HepG2 (cell line): Measurements from ENCODE around the gene ZNF488. TPM values are rescaled to one million over a fixed set of nuclear protein-coding genes. Genes with fewer than 3 reads are reported as not detected.

Experiments
- ARID5B ChIP-seq: IDR thresholded peaks from 2 replicates; pipeline ENCODE4 v1.4.0; 2020; ENCODE audit warnings: mild to moderate bottlenecking, missing genetic modification reagents
- BRD4 ChIP-seq: sonication (generic); formaldehyde crosslinking; IDR thresholded peaks from 2 replicates; pipeline ENCODE4 v1.4.0; 2020; ENCODE audit warnings: missing genetic modification reagents
- HNF1A ChIP-seq, 2 experiments: sonication (generic) in 1 of 2; formaldehyde crosslinking in 1 of 2; IDR thresholded peaks; 2 replicates each; pipeline versions ENCODE4 v1.4.0 to v1.6.1; 2016 to 2020; ENCODE audit warnings: borderline replicate concordance in 1 of 2, low read depth in 1 of 2, mild to moderate bottlenecking in 1 of 2, missing genetic modification reagents in 1 of 2
- HNRNPK ChIP-seq: fragments of 200-400 bp; formaldehyde crosslinking; IDR thresholded peaks from 2 replicates; pipeline ENCODE4 v1.6.1; 2018; ENCODE audit warnings: low read length, low read depth, moderate library complexity, mild to moderate bottlenecking; ENCODE audit not compliant: poor library complexity, severe bottlenecking
- HOXA7 ChIP-seq: sonication (generic); formaldehyde crosslinking; IDR thresholded peaks from 2 replicates; pipeline ENCODE4 v1.8.1; 2022; ENCODE audit warnings: mild to moderate bottlenecking, missing genetic modification reagents, moderate library complexity
- JARID2 ChIP-seq: sonication (generic); formaldehyde crosslinking; IDR thresholded peaks from 2 replicates; pipeline ENCODE4 v1.8.1; 2023; ENCODE audit warnings: missing genetic modification reagents, inconsistent platforms; ENCODE audit not compliant: insufficient replicate concordance
- KDM3A ChIP-seq: IDR thresholded peaks from 2 replicates; pipeline ENCODE4 v1.6.1; 2018; ENCODE audit warnings: low read depth, missing compliant biosample characterization
- TCF7 ChIP-seq: sonication (generic); IDR thresholded peaks from 2 replicates; pipeline ENCODE4 v1.6.1; 2016; ENCODE audit warnings: antibody characterized with exemption, low read depth
- THAP9 ChIP-seq: sonication (generic); formaldehyde crosslinking; IDR thresholded peaks from 2 replicates; pipeline ENCODE4; 2020; ENCODE audit warnings: missing genetic modification reagents, mild to moderate bottlenecking, borderline replicate concordance
- TRIM22 ChIP-seq: fragments of 450-650 bp; IDR thresholded peaks from 2 replicates; pipeline ENCODE4 v1.6.1; 2017
- ZBTB26 ChIP-seq: IDR thresholded peaks from 2 replicates; pipeline ENCODE4 v1.6.1; 2016; ENCODE audit warnings: missing compliant biosample characterization, missing genetic modification reagents, borderline replicate concordance
- ZNF30 ChIP-seq: sonication (generic); formaldehyde crosslinking; IDR thresholded peaks from 2 replicates; pipeline ENCODE4 v1.5.0; 2020; ENCODE audit warnings: mild to moderate bottlenecking, missing genetic modification reagents
- ZNF562 ChIP-seq: sonication (generic); formaldehyde crosslinking; IDR thresholded peaks from 2 replicates; pipeline ENCODE4 v1.8.0; 2022; ENCODE audit warnings: missing genetic modification reagents, borderline replicate concordance
- ZSCAN30 ChIP-seq: sonication (generic); formaldehyde crosslinking; IDR thresholded peaks from 2 replicates; pipeline ENCODE4 v1.5.0; 2020; ENCODE audit warnings: mild to moderate bottlenecking, missing genetic modification reagents
- polyA plus RNA-seq, 8 experiments: library from polyadenylated mRNA; depleted of rRNA in 3 of 8; stranded (reverse) in 7 of 8; unstranded in 1 of 8; fragments of >200 nt; fragmentation: Illumina TruSeq in 4 of 8; extraction: Trizol in 4 of 8; gene quantifications; 2 replicates each; pipeline versions ENCODE4 v1.2.1 to v1.2.3, GENCODE V29; 2011 to 2016; ENCODE audit warnings: low read depth in 4 of 8, missing spikeins in 1 of 8, mixed read lengths in 1 of 8; ENCODE audit not compliant: insufficient read depth in 1 of 8
- total RNA-seq, 5 experiments: library from RNA; depleted of rRNA; stranded (reverse); fragments of >200 nt; fragmentation: Illumina TruSeq; extraction: Trizol; gene quantifications; 2 replicates each; pipeline ENCODE4 v1.2.3, GENCODE V29; 2016; ENCODE audit warnings: low read depth in 1 of 5

Gene ZNF488
- total and polyA plus RNA-seq, 2 of the 13 experiments (the other 11 are each of a cell fraction or from before 2014, with no cell fraction given), result 0.13 to 0.15 TPM

- TF ChIP-seq HNF1A (IDR thresholded peaks at IDR 0.05; ENCODE audit: low read depth) (no peak), HNF1A (CRISPR knock-in tag; IDR thresholded peaks at IDR 0.05; ENCODE audit: borderline replicate concordance) (no peak), KDM3A (0 out of 2 replicates have a peak, but pooled peaks have one; percentile 6), ZSCAN30 (no peak), TCF7 (no peak), ZNF562 (CRISPR knock-in tag) (no peak), JARID2 (CRISPR knock-in tag) (no peak), HOXA7 (CRISPR knock-in tag) (no peak), BRD4 (CRISPR knock-in tag) (no peak), TRIM22 (no peak), ZBTB26 (no peak), ARID5B (CRISPR knock-in tag) (peak; percentile 14; the same call in 1 of the 2 replicates), THAP9 (CRISPR knock-in tag) (no peak), HNRNPK (peak; percentile 68), ZNF30 (CRISPR knock-in tag) (no peak)
These were observed at the start of gene ZNF488 (continued) for GRCh38 chr10:47384148-47384921.
